Stimulated activated CD4-positive, alpha-beta T cell treated with anti-CD3 and anti-CD28 coated beads, Interleukin-12 subunit alpha, Interleukin-12 subunit beta, amount 100 ng/mL, for 48 hours (primary cell): Measurements from ENCODE around the gene HTATSF1.

ENCODE experiments used
- DNase-seq, 3 donors: peaks; one replicate each; pipeline ENCODE4 v3.0.0-alpha.2; 2020; ENCODE audit warnings: low read depth in 2 of 3, low spot score in 1 of 3

HTATSF1 gene

GRCh38 chrX:136497556-136498052 is at the start of gene HTATSF1:
Gene HTATSF1 (plus strand): TSS chrX:136497592. CDS start chrX:136497685, 93 bp downstream.
- no peak for DNase-seq

- no peak for DNase-seq
These were observed 49.4 kb upstream of the HTATSF1 start for GRCh38 chrX:136447968-136448367.

GRCh38 chrX:136450050-136450830 is 47.2 kb upstream of the HTATSF1 start:
- no peak for DNase-seq

GRCh38 chrX:136452614-136453013 is 44.8 kb upstream of the HTATSF1 start:
- DNase-seq = no peak

- no peak for DNase-seq
These were observed 44.3 kb upstream of the HTATSF1 start for GRCh38 chrX:136453114-136453513.

GRCh38 chrX:136453771-136454170 is 43.6 kb upstream of the HTATSF1 start:
- DNase-seq = no peak

- DNase-seq = no peak
These were observed 41.3 kb upstream of the HTATSF1 start for GRCh38 chrX:136456133-136456532.

GRCh38 chrX:136457303-136457917 is 40.0 kb upstream of the HTATSF1 start:
- no peak for DNase-seq

GRCh38 chrX:136464589-136464988 is 32.8 kb upstream of the HTATSF1 start:
- DNase-seq = no peak

- DNase-seq = no peak
These were observed 30.1 kb upstream of the HTATSF1 start for GRCh38 chrX:136467303-136467702.

GRCh38 chrX:136468391-136469103 is 28.8 kb upstream of the HTATSF1 start:
- no peak for DNase-seq

GRCh38 chrX:136473663-136474062 is 23.7 kb upstream of the HTATSF1 start:
- DNase-seq = no peak

GRCh38 chrX:136475236-136475635 is 22.2 kb upstream of the HTATSF1 start:
- no peak for DNase-seq

- DNase-seq = no peak
These were observed 20.9 kb upstream of the HTATSF1 start for GRCh38 chrX:136476501-136476900.

GRCh38 chrX:136477026-136477425 is 20.4 kb upstream of the HTATSF1 start:
- DNase-seq = no peak

GRCh38 chrX:136480383-136480782 is 17.0 kb upstream of the HTATSF1 start:
- no peak for DNase-seq

- DNase-seq = no peak
These were observed 9.7 kb upstream of the HTATSF1 start, which contains the start of gene BRS3 for GRCh38 chrX:136487647-136488046. Gene BRS3 (plus strand): TSS chrX:136487947. CDS start chrX:136488115, 168 bp downstream.

GRCh38 chrX:136488706-136489105 is 8.7 kb upstream of the HTATSF1 start:
- no peak for DNase-seq

GRCh38 chrX:136491832-136492231 is 5.6 kb upstream of the HTATSF1 start:
- no peak for DNase-seq

GRCh38 chrX:136493011-136493410 is 4.4 kb upstream of the HTATSF1 start:
- no peak for DNase-seq

- DNase-seq = no peak
These were observed 2.3 kb upstream of the HTATSF1 start for GRCh38 chrX:136495043-136495442.
